Adrenal gland (tissue), 12 donors: ENCODE measurements around the gene LCE4A. TPM values are rescaled to one million over a fixed set of nuclear protein-coding genes. Genes with fewer than 3 reads are reported as not detected.
"Not testable (repeated sequence)": the region's sequence is repeated elsewhere in the genome, so short reads cannot be mapped to it uniquely, and the experiment has no call there.

Experiments used
- DNase-seq, 7 donors: peaks; one replicate each; pipeline ENCODE4 v3.0.0-alpha.2; 2019 to 2020
- H3K27ac ChIP-seq, 5 donors: fragments of 200-600 bp; sonication (generic) in 4 of 5; 1 replicate in 3 of 5; 2 replicates in 2 of 5; pipeline versions ENCODE4 v1.5.1 to v1.8.0; 2016 to 2020; ENCODE audit warnings: mild to moderate bottlenecking in 1 of 5
- H3K27me3 ChIP-seq: fragments of 200-600 bp; 2 replicates; pipeline ENCODE4 v1.8.0; 2021
- H3K36me3 ChIP-seq, 2 donors: fragments of 200-600 bp; replicated peaks in 1 of 2; 1 replicate in 1 of 2; 2 replicates in 1 of 2; pipeline versions ENCODE4 v1.5.1 to v1.8.0; 2018 to 2022
- H3K4me1 ChIP-seq, 2 donors: fragments of 200-600 bp; replicated peaks in 1 of 2; 1 replicate in 1 of 2; 2 replicates in 1 of 2; pipeline versions ENCODE4 v1.5.1 to v1.8.0; 2018 to 2021
- H3K4me3 ChIP-seq, 4 donors: fragments of 200-600 bp; sonication (generic) in 3 of 4; one replicate each; pipeline ENCODE4 v1.5.1; 2016 to 2018
- H3K9me3 ChIP-seq, 3 donors: fragments of 200-600 bp; sonication (generic) in 1 of 3; replicated peaks in 1 of 3; 1 replicate in 2 of 3; 2 replicates in 1 of 3; pipeline versions ENCODE4 v1.5.1 to v1.8.0; 2016 to 2021
- CTCF ChIP-seq, 6 experiments: fragments of 450-650 bp in 4 of 6; fragments of 200-600 bp in 2 of 6; sonication (generic) in 1 of 6; IDR thresholded peaks; 1 replicate in 5 of 6; 2 replicates in 1 of 6; pipeline versions ENCODE4 v1.5.1 to v1.8.0; 2016 to 2021; ENCODE audit warnings: antibody characterized with exemption in 6 of 6, mild to moderate bottlenecking in 2 of 6, moderate library complexity in 1 of 6
- POLR2A ChIP-seq, 2 donors: fragments of 450-650 bp; IDR thresholded peaks; one replicate each; pipeline ENCODE4 v1.6.1; 2017; ENCODE audit warnings: antibody characterized with exemption in 2 of 2, mild to moderate bottlenecking in 2 of 2, moderate library complexity in 1 of 2
- WGBS, 4 donors: extraction: QIAGEN DNeasy Blood & Tissue Kit in 2 of 4; methylation state at CpG; one replicate each; pipeline versions ENCODE4 v1.1.5 to v1.1.7; 2013 to 2017; 5-methylcytosine and 5-hydroxymethylcytosine counted together
- intact Hi-C, 2 donors: fragments of 100-400 bp; cut with DNase I; formaldehyde crosslinking; loops; one replicate each; pipeline versions ENCODE4 v1.14.1 to v1.15.0; 2022 to 2023
- polyA plus RNA-seq, 3 donors: library from polyadenylated mRNA; stranded (reverse); fragments of 200-250 nt in 2 of 3; fragments of 350-450 nt in 1 of 3; fragmentation: Illumina TruSeq in 1 of 3; extraction: RNeasy Lipid Tissue Mini Kit (QIAGEN cat#74804) in 1 of 3; gene quantifications; one replicate each; pipeline ENCODE4 v1.2.3, GENCODE V29; 2013 to 2014
- total RNA-seq, 9 donors: library from RNA; depleted of rRNA in 4 of 9; stranded (reverse); fragments of >200 nt in 4 of 9; fragments of 120-200 nt in 1 of 9; fragmentation: NEBNext Ultra II Directional in 1 of 9; extraction: Animal tissue kit (Norgen Biotek cat#: 25700) in 1 of 9; gene quantifications; one replicate each; pipeline versions ENCODE4 v1.1.0 to v1.2.4, GENCODE V29; 2013 to 2023
- donor health status: healthy with polysubstance abuse.
- donor health status: Bipolar disorder and iron deficiency.
- donor health status: DM: yes; HTN: yes; CAD: no.
- donor health status: DM: no; HTN: no; CAD: no.
- donor health status: DM: no; HTN: no; CAD: no.
- donor health status: DM: yes; HTN: yes; CAD: no.

Gene LCE4A
- total and polyA plus RNA-seq, 12 donors = not detected

DNA sequence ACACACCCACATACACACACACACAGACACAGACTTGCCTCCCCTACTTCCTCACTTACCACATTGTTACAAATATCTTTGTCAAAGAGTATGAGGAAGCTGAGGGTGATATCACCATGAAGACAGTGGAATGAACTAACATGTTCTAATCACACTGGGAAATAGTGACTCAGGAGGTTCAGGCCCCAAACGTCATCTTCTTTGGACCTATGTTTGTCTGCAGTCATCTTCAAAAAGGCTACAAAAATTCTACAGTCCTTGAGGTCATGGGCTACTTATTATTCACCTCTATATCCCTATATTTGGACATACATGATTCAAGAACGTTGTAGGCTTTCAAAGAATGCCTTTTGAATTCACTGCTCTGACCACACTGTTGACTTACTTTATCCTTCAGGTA lies 34.9 kb upstream of the LCE4A start:
- Histone ChIP-seq H3K4me3 (no peak overlapping the region), H3K4me1 (no peaks in the 10 kb centered on the region), H3K27me3 (no peaks in the 10 kb centered on the region), H3K9me3 (no peaks in the 10 kb centered on the region), H3K27ac (no peak overlapping the region), H3K36me3 (no peaks in the 10 kb centered on the region)
- intact Hi-C loops = no loop called here
- 39 to 46% (median 42%) methylated on average over 2 of the region's 2 CpGs for WGBS, 4 donors
- no peak for DNase-seq
- TF ChIP-seq CTCF (IDR thresholded peaks at IDR 0.05) (no peak), POLR2A (IDR thresholded peaks at IDR 0.05) (no peak)

- H3K4me1 ChIP-seq, H3K4me3 ChIP-seq, DNase-seq, H3K36me3 ChIP-seq, intact Hi-C loops, H3K27ac ChIP-seq, H3K27me3 ChIP-seq, H3K9me3 ChIP-seq: not testable (repeated sequence)
- WGBS, 4 donors = 75 to 83% (median 81%) methylated on average over 2 to 3 of the region's 3 CpGs; no CpG with 5 or more reads in 1 of the 4 donors
Measured at GRCh38 chr1:152674983-152675382, 33.0 kb upstream of the LCE4A start, which contains the start of gene LCE2C. Gene LCE2C (plus strand): TSS chr1:152675279. CDS start chr1:152676016, 737 bp downstream.

- H3K4me1 ChIP-seq = no peaks in the 10 kb centered on the region
- no peak for TF ChIP-seq CTCF (IDR thresholded peaks at IDR 0.05)
- no peak for TF ChIP-seq POLR2A (IDR thresholded peaks at IDR 0.05)
Measured at GRCh38 chr1:152679459-152679858, 28.5 kb upstream of the LCE4A start.

DNA sequence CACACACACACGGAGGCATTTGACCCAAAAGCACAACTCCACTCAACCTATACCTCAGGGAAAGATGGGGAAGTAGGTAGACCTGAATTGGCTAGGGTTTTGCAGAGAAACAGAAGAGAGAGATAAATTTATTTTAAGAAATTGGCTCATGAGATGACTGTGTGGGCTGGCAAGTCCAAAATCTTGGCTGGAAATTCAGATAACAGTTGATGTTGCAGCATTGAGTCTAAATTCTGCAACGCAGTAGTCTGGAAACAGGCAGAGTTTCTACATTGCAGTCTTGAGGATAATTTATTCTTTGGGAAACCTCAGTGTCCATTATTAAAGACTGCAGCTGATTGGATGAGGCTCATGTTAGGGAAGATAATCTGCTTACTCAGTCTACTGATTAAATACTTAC lies 26.3 kb upstream of the LCE4A start:
- intact Hi-C loops = no loop called here
- H3K36me3 ChIP-seq = no peaks in the 10 kb centered on the region
- DNase-seq = no peak
- H3K27ac ChIP-seq = no peak overlapping the region
- H3K9me3 ChIP-seq = no peaks in the 10 kb centered on the region
- H3K27me3 ChIP-seq = peaks cover 6% of the 10 kb centered on the region
- no peak overlapping the region for H3K4me3 ChIP-seq
- H3K4me1 ChIP-seq = no peaks in the 10 kb centered on the region
- WGBS, 4 donors = 54 to 72% (median 66%) methylated on average over 2 of the region's 2 CpGs
- TF ChIP-seq POLR2A (IDR thresholded peaks at IDR 0.05) (no peak), CTCF (IDR thresholded peaks at IDR 0.05) (no peak)

More at GRCh38 chr1:152679459-152679858, 28.5 kb upstream of the LCE4A start:
- Histone ChIP-seq H3K27me3 (no peaks in the 10 kb centered on the region), H3K36me3 (no peaks in the 10 kb centered on the region), H3K27ac (no peak overlapping the region), H3K4me3 (no peak overlapping the region), H3K9me3 (no peaks in the 10 kb centered on the region)
- WGBS, 4 donors = 70 to 79% (median 76%) methylated on average over 6 of the region's 6 CpGs
- no peak for DNase-seq
- intact Hi-C loops = no loop called here

DNA sequence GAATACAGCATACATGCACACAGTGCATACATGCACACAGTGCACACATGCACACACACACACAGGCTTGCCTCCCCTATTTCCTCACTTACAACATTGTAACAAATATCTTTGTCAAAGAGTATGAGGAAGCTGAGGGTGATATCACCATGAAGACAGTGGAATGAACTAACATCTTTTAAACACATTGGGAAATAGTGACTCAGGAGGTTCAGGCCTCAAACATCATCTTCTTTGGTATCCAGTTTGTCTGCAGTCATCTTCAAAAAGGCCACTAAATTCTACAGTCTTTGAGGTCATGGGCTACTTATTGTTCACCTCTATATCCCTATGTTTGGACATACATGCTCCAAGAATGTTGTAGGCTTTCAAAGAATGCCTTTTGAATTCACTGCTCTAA lies 24.1 kb upstream of the LCE4A start:
- H3K9me3 ChIP-seq = no peaks in the 10 kb centered on the region
- H3K4me1 ChIP-seq = no peaks in the 10 kb centered on the region
- TF ChIP-seq CTCF (IDR thresholded peaks at IDR 0.05) (no peak), POLR2A (IDR thresholded peaks at IDR 0.05) (no peak)
- no peak overlapping the region for H3K27ac ChIP-seq
- H3K36me3 ChIP-seq = no peaks in the 10 kb centered on the region
- intact Hi-C loops = no loop called here
- peaks cover 6% of the 10 kb centered on the region for H3K27me3 ChIP-seq
- DNase-seq = no peak
- no peak overlapping the region for H3K4me3 ChIP-seq

- H3K4me1 ChIP-seq, H3K27me3 ChIP-seq, DNase-seq, H3K27ac ChIP-seq, H3K4me3 ChIP-seq, H3K9me3 ChIP-seq, H3K36me3 ChIP-seq, intact Hi-C loops: not testable (repeated sequence)
- WGBS, 4 donors = 41 to 81% (median 56%) methylated on average over 2 to 4 of the region's 4 CpGs
Measured at GRCh38 chr1:152685823-152686222, 22.1 kb upstream of the LCE4A start, which contains the start of gene LCE2B. Gene LCE2B (plus strand): TSS chr1:152686123. CDS start chr1:152686844, 721 bp downstream.
